GM13977 (cell line): ENCODE data around the gene SYCE3.

ENCODE experiments used
- DNase-seq: peaks from one replicate; pipeline ENCODE4 v3.0.0; 2012; ENCODE audit warnings: low spot score
- in situ Hi-C: fragments of 300-500 bp; cut with MboI; formaldehyde crosslinking; loops from one replicate; pipeline ENCODE4 v1.12.0; 2022; ENCODE audit warnings: low sequenced_read_pairs, low pct_unique_long_range_greater_than_20kb, mixed read lengths, inconsistent platforms; ENCODE audit not compliant: unreplicated experiment
- TF ChIP-seq, protein P1 (sequence below): IDR thresholded peaks from 2 replicates; pipeline ENCODE4 v1.5.1; 2012; ENCODE audit warnings: mild to moderate bottlenecking, control low read depth; ENCODE audit not compliant: insufficient read depth; ENCODE audit errors: extremely low read depth, missing control alignments

SYCE3 gene

DNA sequence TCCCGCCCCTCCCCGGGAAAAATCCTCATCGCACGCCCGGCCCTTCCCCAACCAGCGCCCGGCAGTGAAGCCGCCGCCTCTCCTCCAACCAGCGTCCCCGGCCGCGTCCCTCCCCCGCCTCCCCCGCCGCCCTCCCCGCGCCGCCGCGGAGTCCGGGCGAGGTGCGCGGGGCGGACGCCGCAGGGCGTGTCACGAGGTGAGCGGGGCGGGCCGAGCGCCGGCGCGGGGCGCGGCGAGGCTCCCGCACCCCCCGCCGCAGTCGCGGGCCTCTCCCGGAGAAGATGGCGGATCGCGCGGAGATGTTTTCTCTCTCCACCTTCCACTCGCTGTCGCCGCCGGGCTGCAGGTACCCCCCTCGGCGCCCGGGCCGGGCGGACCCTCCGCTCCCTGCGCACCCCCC, 37.8 kb upstream of the SYCE3 start, which contains the start of gene MAPK8IP2:
MAPK8IP2 (plus strand) TSS at position 256 of the 400 bp plus-strand sequence; CDS start at position 282, 26 bp downstream.
- in situ Hi-C loops = no loop called here
- TF ChIP-seq, protein P1, sequence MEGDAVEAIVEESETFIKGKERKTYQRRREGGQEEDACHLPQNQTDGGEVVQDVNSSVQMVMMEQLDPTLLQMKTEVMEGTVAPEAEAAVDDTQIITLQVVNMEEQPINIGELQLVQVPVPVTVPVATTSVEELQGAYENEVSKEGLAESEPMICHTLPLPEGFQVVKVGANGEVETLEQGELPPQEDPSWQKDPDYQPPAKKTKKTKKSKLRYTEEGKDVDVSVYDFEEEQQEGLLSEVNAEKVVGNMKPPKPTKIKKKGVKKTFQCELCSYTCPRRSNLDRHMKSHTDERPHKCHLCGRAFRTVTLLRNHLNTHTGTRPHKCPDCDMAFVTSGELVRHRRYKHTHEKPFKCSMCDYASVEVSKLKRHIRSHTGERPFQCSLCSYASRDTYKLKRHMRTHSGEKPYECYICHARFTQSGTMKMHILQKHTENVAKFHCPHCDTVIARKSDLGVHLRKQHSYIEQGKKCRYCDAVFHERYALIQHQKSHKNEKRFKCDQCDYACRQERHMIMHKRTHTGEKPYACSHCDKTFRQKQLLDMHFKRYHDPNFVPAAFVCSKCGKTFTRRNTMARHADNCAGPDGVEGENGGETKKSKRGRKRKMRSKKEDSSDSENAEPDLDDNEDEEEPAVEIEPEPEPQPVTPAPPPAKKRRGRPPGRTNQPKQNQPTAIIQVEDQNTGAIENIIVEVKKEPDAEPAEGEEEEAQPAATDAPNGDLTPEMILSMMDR = no peak
- DNase-seq = peak; percentile 69

DNA sequence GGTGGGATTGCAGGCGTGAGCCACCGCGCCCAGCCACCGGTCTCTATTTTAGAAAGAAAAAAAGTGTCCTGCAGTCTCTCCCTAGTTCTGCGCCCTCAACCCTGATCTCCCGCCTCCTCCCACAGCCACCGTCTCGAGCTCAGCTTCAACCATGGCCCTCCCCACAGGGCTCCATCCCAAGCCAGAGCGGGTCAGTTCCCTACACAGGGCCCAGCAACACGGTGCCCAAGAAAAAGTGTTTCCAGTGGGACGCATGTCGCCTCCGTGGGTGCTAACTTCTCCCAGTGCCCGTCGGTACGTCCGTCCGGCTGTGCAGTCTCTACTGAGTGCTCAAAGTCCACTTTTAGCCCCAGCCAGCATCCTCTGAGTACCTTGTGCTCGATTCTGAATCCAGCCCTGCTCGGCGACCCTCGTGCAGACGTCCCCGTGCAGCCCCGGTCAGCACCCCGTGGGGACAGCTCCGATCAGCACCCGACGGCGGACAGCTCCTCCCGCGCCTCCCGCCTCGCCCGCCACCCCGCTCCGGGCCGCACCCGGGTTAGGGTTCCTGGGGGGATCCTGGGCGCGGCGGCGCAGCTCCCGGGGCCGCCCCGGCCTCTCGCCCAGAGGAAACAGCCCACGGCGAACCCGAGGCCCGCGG, 37.2 kb upstream of the SYCE3 start:
- DNase-seq = peak; percentile 89
- TF ChIP-seq, protein P1 = no peak
- in situ Hi-C loops = no loop called here

DNA sequence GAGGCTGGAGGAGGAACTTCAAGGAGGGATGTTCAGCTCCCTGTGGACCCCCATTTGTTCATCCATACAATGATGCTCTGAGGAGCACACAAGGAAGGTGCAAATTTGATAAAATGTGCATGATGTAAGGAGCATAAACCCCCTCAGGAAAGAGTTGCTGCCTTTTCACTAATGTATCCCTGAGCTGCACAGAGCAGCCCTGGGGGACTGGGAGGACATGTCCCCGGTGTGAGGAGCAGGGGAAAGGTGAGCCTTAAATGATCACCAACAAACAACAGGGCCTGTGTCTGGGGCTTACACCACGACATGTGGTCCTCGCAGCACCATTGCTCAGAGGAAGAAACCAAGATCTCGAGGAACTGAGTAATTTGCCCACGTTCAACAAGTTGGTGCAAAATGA, 34.4 kb upstream of the SYCE3 start:
- DNase-seq = no peak
- in situ Hi-C loops = no loop called here
- TF ChIP-seq, protein P1 = no peak

DNA sequence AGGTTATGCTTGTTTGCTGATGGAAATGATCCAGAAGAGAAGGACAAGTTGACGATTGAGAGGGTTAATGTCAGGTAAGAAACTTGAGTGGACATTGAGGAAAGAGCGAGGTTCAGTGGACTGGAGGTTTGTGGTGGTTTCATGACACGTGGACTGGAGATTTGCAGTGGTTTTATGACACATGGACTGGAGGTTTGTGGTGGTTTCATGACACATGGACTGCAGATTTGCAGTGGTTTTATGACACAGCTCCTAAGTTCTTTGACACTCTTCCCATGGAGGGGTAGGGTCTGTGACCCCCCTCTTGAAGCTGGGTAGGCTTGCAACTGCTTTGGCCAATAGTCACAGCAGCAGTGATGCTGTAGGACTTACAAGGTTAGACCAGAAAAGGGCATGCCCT, 32.5 kb upstream of the SYCE3 start:
- TF ChIP-seq, protein P1 = no peak
- in situ Hi-C loops = no loop called here
- DNase-seq = no peak

DNA sequence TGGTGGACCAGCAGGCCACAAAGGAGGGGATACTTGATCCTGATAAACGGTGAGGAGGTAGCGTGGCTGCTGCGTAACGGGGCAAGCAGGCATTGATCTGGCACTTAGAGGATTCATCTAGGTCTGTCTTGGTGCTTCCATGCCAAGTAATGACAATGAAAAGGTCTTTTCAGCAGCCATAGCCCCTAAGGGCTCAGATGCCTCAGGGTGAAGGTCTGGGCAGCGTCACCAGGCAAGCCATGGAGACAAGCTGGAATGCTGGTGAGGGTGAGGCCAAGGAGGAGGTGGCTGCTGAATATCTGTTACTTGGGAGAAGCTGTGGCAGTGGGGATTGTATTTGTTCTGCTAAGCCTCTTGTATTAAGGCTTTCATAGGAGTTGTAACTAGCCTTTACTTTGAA, 24.7 kb upstream of the SYCE3 start:
- TF ChIP-seq, protein P1 = no peak
- DNase-seq = no peak
- in situ Hi-C loops = no loop called here

DNA sequence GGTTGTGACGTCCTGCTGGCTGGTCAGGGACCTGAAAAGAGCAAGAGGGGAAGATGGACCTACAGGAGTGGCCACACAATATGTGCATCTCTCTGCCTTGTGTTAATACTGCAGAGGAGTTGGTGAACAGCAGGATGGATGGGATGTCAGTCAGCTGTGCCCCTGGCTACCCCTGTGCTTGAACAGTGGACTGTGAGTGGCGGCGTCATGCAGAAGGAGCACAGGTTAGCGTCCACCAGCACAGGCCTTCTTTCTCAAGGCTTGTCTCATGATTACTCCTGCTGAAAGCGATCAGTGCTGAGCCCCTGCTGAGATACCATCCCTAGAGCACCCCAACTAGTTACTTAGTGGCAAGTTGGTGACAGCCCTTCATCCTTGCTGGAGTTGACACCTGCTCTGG, 23.7 kb upstream of the SYCE3 start:
- TF ChIP-seq, protein P1 = no peak

More for the DNA sequence above, 23.7 kb upstream of the SYCE3 start:
- in situ Hi-C loops = no loop called here
- no peak for DNase-seq
